ENCODE measurements around the gene SAP30BP.

- no peak for TF ChIP-seq CTCF (IDR thresholded peaks at IDR 0.05; ENCODE audit: insufficient read depth, low read length, poor library complexity, severe bottlenecking)
- no peak for TF ChIP-seq EZH2phosphoT487 (conservative IDR thresholded peaks at IDR 0.05; ENCODE audit: low read length)
Observed at GRCh38 chr17:75734674-75735294, 67.6 kb downstream of the SAP30BP start.

Data from SU-DHL-6 (cell line).